Measurements from ENCODE around the gene OPN3. TPM values are rescaled to one million over a fixed set of nuclear protein-coding genes. Genes with fewer than 3 reads are reported as not detected.

The OPN3 gene
- total and polyA plus RNA-seq, 9 of the 15 experiments (the other 6 are each of a cell fraction or from before 2014, with no cell fraction given): 4.2 to 34.6 (median 17.0) TPM

DNA sequence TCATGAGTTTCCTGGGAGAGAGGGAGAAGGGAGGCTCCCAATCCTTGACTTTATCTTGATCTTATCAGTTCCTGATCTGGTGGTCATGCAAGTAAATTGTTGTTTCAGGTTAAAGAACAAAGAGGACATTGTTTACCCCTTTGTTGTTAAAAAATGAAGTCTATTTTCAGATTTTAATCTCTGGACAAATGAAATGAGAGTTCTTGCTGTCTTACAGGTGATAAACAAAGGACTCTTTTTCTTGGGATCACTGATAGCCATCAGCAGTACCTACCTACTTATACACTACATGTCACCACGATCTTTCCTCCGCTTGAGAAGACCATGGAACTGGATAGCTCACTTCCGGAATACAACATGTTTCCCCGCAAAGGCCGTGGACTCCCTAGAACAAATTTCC is 48.4 kb downstream of the OPN3 start (continued):
- TF ChIP-seq, protein P1, sequence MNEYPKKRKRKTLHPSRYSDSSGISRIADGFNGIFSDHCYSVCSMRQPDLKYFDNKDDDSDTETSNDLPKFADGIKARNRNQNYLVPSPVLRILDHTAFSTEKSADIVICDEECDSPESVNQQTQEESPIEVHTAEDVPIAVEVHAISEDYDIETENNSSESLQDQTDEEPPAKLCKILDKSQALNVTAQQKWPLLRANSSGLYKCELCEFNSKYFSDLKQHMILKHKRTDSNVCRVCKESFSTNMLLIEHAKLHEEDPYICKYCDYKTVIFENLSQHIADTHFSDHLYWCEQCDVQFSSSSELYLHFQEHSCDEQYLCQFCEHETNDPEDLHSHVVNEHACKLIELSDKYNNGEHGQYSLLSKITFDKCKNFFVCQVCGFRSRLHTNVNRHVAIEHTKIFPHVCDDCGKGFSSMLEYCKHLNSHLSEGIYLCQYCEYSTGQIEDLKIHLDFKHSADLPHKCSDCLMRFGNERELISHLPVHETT (CRISPR knock-in tag; conservative IDR thresholded peaks at IDR 0.05 in 1 of 2, IDR thresholded peaks at IDR 0.05 in 1 of 2): no peak
- TF ChIP-seq ZNF717 (CRISPR knock-in tag; IDR thresholded peaks at IDR 0.05): no peak
- TF ChIP-seq RNF2 (IDR thresholded peaks at IDR 0.05): no peak
- TF ChIP-seq C11orf30 (IDR thresholded peaks at IDR 0.05; ENCODE audit: low read depth): no peak
- TF ChIP-seq ZFP1 (CRISPR knock-in tag; IDR thresholded peaks at IDR 0.05): no peak
- no peak for TF ChIP-seq NR4A1 (CRISPR knock-in tag; IDR thresholded peaks at IDR 0.05)
- TF ChIP-seq NR4A1 (tag; IDR thresholded peaks at IDR 0.05): no peak

DNA sequence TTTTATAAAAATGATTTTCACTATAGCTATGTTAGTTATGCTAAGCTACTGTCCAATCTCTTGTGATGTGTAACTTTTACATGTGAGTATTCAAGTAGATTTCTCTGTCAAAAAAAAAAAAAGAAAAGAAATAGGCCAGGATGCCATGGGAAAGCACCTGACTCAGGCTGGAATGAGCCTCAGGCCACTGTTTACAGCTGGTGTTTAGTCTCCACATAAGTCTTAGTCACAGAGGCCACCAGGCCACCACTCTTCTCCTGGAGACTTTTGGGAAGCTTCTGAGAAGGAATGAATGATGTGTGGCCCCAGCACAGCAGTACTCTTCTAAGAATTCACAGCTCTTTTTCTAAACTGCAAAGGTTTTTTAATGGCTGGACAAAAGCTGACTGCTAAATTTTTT is 48.9 kb downstream of the OPN3 start:
- POLR2A ChIA-PET: interaction anchor here (0.6 kb wide), 1 partner anchor 128 kb away, joined by 3 read pairs; no protein-coding TSS in a partner anchor
- CTCF ChIA-PET (ENCODE audit: low intra/inter-chr PET ratio): interaction anchor here (0.8 kb wide), 1 partner anchor 19 kb away, joined by 4 read pairs; no protein-coding TSS in a partner anchor
- H3K9me1 ChIP-seq (ENCODE audit: control insufficient read depth, insufficient read depth, low read length): no peaks in the 10 kb centered on the region
- H3K27ac ChIP-seq (ENCODE audit: extremely low read depth, low read depth, low read length): no peak overlapping the region
- no peak for TF ChIP-seq ZNF324 (CRISPR knock-in tag; IDR thresholded peaks at IDR 0.05)
- TF ChIP-seq ZNF24 (IDR thresholded peaks at IDR 0.05): peak; percentile 83
- H2AFZ ChIP-seq (ENCODE audit: low read depth, low read length): no peak overlapping the region
- in situ Hi-C loops (cut with MboI) (loop anchor here (5.0 kb wide), 1 partner anchor 39 kb away; no protein-coding TSS in a partner anchor), intact Hi-C loops (cut with micrococcal nuclease) (loop anchor here (10.0 kb wide), 1 partner anchor 707 kb away; no protein-coding TSS in a partner anchor)
- H3K4me1 ChIP-seq (replicated peaks in 1 of 2; ENCODE audit: control insufficient read depth in 2 of 2, insufficient read depth in 2 of 2, low read length in 2 of 2): peaks cover 0 to 2% of the 10 kb centered on the region in 2 experiments; a peak in 3 of 5 replicates
- H4K20me1 ChIP-seq (replicated peaks; ENCODE audit: control insufficient read depth, insufficient read depth, low read length): no peaks in the 10 kb centered on the region
- no peaks in the 10 kb centered on the region for H3K79me2 ChIP-seq (ENCODE audit: control insufficient read depth, insufficient read depth, low read length)
- DNase-seq (ENCODE audit: extremely low read depth in 1 of 4, low spot score in 3 of 4) (peak in 1 of 4 experiments; percentile 5), FAIRE-seq (no peak), ATAC-seq (no peak)
- no peak overlapping the region for H3K4me3 ChIP-seq
- peaks cover 7% of the 10 kb centered on the region; the same call in 1 of the 3 replicates for H3K36me3 ChIP-seq (ENCODE audit: control insufficient read depth, insufficient read depth, low read length)
- H3K9me3 ChIP-seq (replicated peaks; ENCODE audit: control insufficient read depth, insufficient read depth, low read depth, low read length): no peaks in the 10 kb centered on the region
- no peak overlapping the region for H3K4me2 ChIP-seq (ENCODE audit: insufficient read depth, low read length)
- H3K27me3 ChIP-seq (ENCODE audit: control insufficient read depth in 2 of 2, insufficient read depth in 2 of 2, low read length in 2 of 2): no peaks in the 10 kb centered on the region
- no peak overlapping the region for H3K9ac ChIP-seq (ENCODE audit: insufficient read depth in 1 of 2, low read depth in 2 of 2, low read length in 2 of 2)
- no TSS peak for BruUV-seq (replicated peaks)
